SK-N-SH treated with all-trans-retinoic acid at 6 μM for 48 hours (cell line): ENCODE measurements around the gene PELI3.

Experiments
- ATAC-seq: fragments of 200-7000 bp; cut with Tn5 transposase; 3 replicates; pipeline ENCODE4 v1.9.1; 2020; ENCODE audit warnings: mild to moderate bottlenecking, moderate library complexity
- ARNTL ChIP-seq: fragments of 450-650 bp; formaldehyde crosslinking; IDR thresholded peaks from 2 replicates; pipeline ENCODE4 v1.5.0; 2020; ENCODE audit warnings: low read depth, mild to moderate bottlenecking, moderate library complexity, borderline replicate concordance
- CSDC2 ChIP-seq: fragments of 250-450 bp; sonication (Bioruptor Pico); IDR thresholded peaks from 2 replicates; pipeline ENCODE4 v1.5.0; 2020; ENCODE audit warnings: mild to moderate bottlenecking, moderate library complexity
- ESRRG ChIP-seq: fragments of 250-450 bp; sonication (Bioruptor Pico); IDR thresholded peaks from 2 replicates; pipeline ENCODE4 v1.6.1; 2021; ENCODE audit warnings: mild to moderate bottlenecking
- GLIS3 ChIP-seq: fragments of 250-450 bp; sonication (Bioruptor Pico); IDR thresholded peaks from 2 replicates; pipeline ENCODE4 v1.5.0; 2020; ENCODE audit warnings: mild to moderate bottlenecking, moderate library complexity
- ISL1 ChIP-seq: fragments of 250-450 bp; sonication (Bioruptor Pico); IDR thresholded peaks from 2 replicates; pipeline ENCODE4 v2.1.2; 2022; ENCODE audit warnings: mild to moderate bottlenecking, moderate library complexity
- OSR1 ChIP-seq: fragments of 250-450 bp; sonication (Bioruptor Pico); IDR thresholded peaks from 2 replicates; pipeline ENCODE4 v1.8.0; 2022; ENCODE audit warnings: moderate library complexity, mild to moderate bottlenecking, inconsistent platforms
- PATZ1 ChIP-seq: fragments of 250-450 bp; sonication (Bioruptor Pico); IDR thresholded peaks from 2 replicates; pipeline ENCODE4 v1.8.0; 2020; ENCODE audit warnings: mild to moderate bottlenecking, moderate library complexity, borderline replicate concordance
- PPARA ChIP-seq: fragments of 250-450 bp; sonication (Bioruptor Pico); IDR thresholded peaks from 2 replicates; pipeline ENCODE4 v1.5.0; 2020; ENCODE audit warnings: mild to moderate bottlenecking, borderline replicate concordance
- RARB ChIP-seq: fragments of 250-450 bp; sonication (Bioruptor Pico); IDR thresholded peaks from 2 replicates; pipeline ENCODE4 v1.8.0; 2021; ENCODE audit warnings: mild to moderate bottlenecking, moderate library complexity
- SNAI2 ChIP-seq: fragments of 250-450 bp; sonication (Bioruptor Pico); IDR thresholded peaks from 2 replicates; pipeline ENCODE4 v1.5.0; 2020; ENCODE audit warnings: mild to moderate bottlenecking, moderate library complexity
- TCF4 ChIP-seq: fragments of 250-450 bp; sonication (Bioruptor Pico); IDR thresholded peaks from 2 replicates; pipeline ENCODE4 v1.8.0; 2021; ENCODE audit warnings: mild to moderate bottlenecking, moderate library complexity, borderline replicate concordance
- TOX ChIP-seq: fragments of 250-450 bp; sonication (Bioruptor Pico); IDR thresholded peaks from 2 replicates; pipeline ENCODE4 v1.8.0; 2021; ENCODE audit warnings: mild to moderate bottlenecking, moderate library complexity, borderline replicate concordance
- TSHZ2 ChIP-seq: fragments of 250-450 bp; sonication (Bioruptor Pico); IDR thresholded peaks from 2 replicates; pipeline ENCODE4 v1.5.0; 2020; ENCODE audit warnings: mild to moderate bottlenecking, moderate library complexity
- ZC3H10 ChIP-seq: fragments of 250-450 bp; sonication (Bioruptor Pico); IDR thresholded peaks from 2 replicates; pipeline ENCODE4 v1.5.1; 2021; ENCODE audit warnings: mild to moderate bottlenecking, moderate library complexity
- ZFP3 ChIP-seq: fragments of 250-450 bp; sonication (Bioruptor Pico); IDR thresholded peaks from 2 replicates; pipeline ENCODE4 v1.5.0; 2020; ENCODE audit warnings: mild to moderate bottlenecking, moderate library complexity
- ZFP30 ChIP-seq: fragments of 450-650 bp; formaldehyde crosslinking; IDR thresholded peaks from 2 replicates; pipeline ENCODE4 v1.5.0; 2022; ENCODE audit warnings: mild to moderate bottlenecking, moderate library complexity
- ZNF565 ChIP-seq: fragments of 450-650 bp; formaldehyde crosslinking; conservative IDR thresholded peaks from 2 replicates; pipeline ENCODE4 v1.5.0; 2020; ENCODE audit warnings: low read depth, mild to moderate bottlenecking, moderate library complexity
- ZNF70 ChIP-seq: fragments of 450-650 bp; formaldehyde crosslinking; IDR thresholded peaks from 2 replicates; pipeline ENCODE4 v1.5.0; 2020; ENCODE audit warnings: mild to moderate bottlenecking, moderate library complexity
- ZNF8 ChIP-seq: fragments of 450-650 bp; formaldehyde crosslinking; IDR thresholded peaks from 2 replicates; pipeline ENCODE4 v1.5.0; 2020; ENCODE audit warnings: mild to moderate bottlenecking, moderate library complexity
- TF ChIP-seq, protein P1 (sequence below): fragments of 250-450 bp; sonication (Bioruptor Pico); IDR thresholded peaks from 2 replicates; pipeline ENCODE4 v1.5.1; 2021; ENCODE audit warnings: mild to moderate bottlenecking, moderate library complexity
- TF ChIP-seq, protein P2 (sequence below): fragments of 250-450 bp; sonication (Bioruptor Pico); IDR thresholded peaks from 2 replicates; pipeline ENCODE4 v1.5.1; 2020; ENCODE audit warnings: low read depth, mild to moderate bottlenecking, moderate library complexity
- TF ChIP-seq, protein P3 (sequence below): fragments of 250-450 bp; sonication (Bioruptor Pico); IDR thresholded peaks from 2 replicates; pipeline ENCODE4 v1.8.0; 2021; ENCODE audit warnings: low read depth, mild to moderate bottlenecking, moderate library complexity, borderline replicate concordance

The PELI3 gene

GRCh38 chr11:66472054-66472453, 5.3 kb downstream of the PELI3 start:
- no peak for ATAC-seq
- no peak for TF ChIP-seq ESRRG (CRISPR knock-in tag)
- no peak for TF ChIP-seq ISL1
- no peak for TF ChIP-seq ZNF70 (CRISPR knock-in tag)
- TF ChIP-seq TOX, result no peak
- TF ChIP-seq ZFP3, result no peak
- no peak for TF ChIP-seq TSHZ2 (CRISPR knock-in tag)
- TF ChIP-seq GLIS3 (CRISPR knock-in tag), result no peak
- TF ChIP-seq PPARA (CRISPR knock-in tag), result no peak
- TF ChIP-seq TCF4 (CRISPR knock-in tag), result no peak
- TF ChIP-seq OSR1 (CRISPR knock-in tag), result no peak
- TF ChIP-seq, all 23 proteins: peak for 0

DNA sequence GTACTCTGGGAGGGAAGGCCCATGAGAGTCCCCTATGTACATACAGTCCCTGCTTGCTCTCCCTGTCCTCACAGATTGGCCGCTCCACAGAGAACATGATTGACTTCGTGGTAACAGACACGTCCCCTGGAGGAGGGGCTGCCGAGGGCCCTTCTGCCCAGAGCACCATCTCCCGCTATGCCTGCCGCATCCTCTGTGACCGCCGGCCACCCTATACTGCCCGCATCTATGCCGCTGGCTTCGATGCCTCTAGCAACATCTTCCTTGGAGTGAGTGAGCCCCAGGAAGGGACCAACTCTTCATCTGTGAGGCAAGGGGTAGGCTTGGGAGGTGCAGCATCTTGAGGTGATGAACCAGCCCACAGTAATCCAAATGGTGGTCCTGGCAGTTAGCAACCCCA, 6.5 kb downstream of the PELI3 start:
- ATAC-seq, result no peak
- TF ChIP-seq, protein P1, sequence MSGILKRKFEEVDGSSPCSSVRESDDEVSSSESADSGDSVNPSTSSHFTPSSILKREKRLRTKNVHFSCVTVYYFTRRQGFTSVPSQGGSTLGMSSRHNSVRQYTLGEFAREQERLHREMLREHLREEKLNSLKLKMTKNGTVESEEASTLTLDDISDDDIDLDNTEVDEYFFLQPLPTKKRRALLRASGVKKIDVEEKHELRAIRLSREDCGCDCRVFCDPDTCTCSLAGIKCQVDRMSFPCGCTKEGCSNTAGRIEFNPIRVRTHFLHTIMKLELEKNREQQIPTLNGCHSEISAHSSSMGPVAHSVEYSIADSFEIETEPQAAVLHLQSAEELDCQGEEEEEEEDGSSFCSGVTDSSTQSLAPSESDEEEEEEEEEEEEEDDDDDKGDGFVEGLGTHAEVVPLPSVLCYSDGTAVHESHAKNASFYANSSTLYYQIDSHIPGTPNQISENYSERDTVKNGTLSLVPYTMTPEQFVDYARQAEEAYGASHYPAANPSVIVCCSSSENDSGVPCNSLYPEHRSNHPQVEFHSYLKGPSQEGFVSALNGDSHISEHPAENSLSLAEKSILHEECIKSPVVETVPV (CRISPR knock-in tag), result no peak
- TF ChIP-seq SNAI2 (CRISPR knock-in tag), result no peak
- no peak for TF ChIP-seq ESRRG (CRISPR knock-in tag)
- no peak for TF ChIP-seq GLIS3 (CRISPR knock-in tag)
- TF ChIP-seq CSDC2 (CRISPR knock-in tag), result no peak
- TF ChIP-seq, protein P2, sequence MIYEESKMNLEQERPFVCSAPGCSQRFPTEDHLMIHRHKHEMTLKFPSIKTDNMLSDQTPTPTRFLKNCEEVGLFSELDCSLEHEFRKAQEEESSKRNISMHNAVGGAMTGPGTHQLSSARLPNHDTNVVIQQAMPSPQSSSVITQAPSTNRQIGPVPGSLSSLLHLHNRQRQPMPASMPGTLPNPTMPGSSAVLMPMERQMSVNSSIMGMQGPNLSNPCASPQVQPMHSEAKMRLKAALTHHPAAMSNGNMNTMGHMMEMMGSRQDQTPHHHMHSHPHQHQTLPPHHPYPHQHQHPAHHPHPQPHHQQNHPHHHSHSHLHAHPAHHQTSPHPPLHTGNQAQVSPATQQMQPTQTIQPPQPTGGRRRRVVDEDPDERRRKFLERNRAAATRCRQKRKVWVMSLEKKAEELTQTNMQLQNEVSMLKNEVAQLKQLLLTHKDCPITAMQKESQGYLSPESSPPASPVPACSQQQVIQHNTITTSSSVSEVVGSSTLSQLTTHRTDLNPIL (CRISPR knock-in tag), result no peak
- TF ChIP-seq, all 23 proteins: peak for 0

DNA sequence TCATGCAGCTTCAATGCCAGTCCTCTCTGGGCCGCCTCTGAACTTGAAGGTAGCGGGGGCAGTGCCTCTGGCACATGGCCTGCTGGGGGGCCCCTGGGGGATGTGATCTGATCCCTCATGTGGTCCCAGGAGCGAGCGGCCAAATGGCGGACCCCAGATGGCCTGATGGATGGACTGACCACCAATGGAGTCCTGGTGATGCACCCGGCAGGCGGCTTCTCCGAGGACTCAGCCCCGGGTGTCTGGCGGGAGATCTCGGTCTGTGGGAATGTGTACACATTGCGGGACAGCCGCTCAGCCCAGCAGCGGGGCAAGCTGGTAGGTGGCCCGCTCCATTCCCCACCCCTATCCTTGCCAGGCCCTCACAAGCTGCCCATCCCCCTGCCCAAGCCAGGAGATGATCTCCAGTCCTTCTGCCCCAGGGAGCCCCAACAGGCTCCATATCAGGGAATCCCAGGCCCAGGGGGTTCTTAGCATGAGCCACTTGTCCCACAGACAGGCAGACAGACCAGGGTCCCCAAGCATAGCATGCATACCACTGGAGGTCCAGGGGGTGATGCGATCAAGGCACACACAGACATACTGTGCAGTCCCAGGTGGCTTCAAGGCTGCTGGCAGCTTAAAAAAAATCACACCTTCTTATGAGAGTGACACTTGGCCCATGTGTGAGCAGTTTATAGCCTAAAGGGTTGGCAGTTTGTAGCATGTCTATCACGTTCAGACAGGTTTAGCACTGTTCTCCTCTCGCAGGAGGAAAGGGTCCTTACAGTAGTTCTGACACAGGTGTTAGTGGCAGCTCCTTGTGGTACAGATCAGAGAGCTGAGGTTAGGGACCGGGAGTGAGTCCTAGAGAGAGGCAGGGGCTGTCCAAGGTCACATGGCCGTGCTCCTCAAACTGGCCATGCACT, 7.2 kb downstream of the PELI3 start:
- no peak for ATAC-seq
- TF ChIP-seq ZNF565 (CRISPR knock-in tag) (no peak), TOX (no peak), ARNTL (CRISPR knock-in tag) (no peak), PATZ1 (no peak), ZNF8 (CRISPR knock-in tag) (no peak), CSDC2 (CRISPR knock-in tag) (no peak), ZFP30 (no peak), RARB (CRISPR knock-in tag) (no peak), OSR1 (CRISPR knock-in tag) (no peak), GLIS3 (CRISPR knock-in tag) (no peak), ESRRG (CRISPR knock-in tag) (no peak), ZNF70 (CRISPR knock-in tag) (no peak), ISL1 (no peak), ZC3H10 (no peak)
- TF ChIP-seq, protein P3, sequence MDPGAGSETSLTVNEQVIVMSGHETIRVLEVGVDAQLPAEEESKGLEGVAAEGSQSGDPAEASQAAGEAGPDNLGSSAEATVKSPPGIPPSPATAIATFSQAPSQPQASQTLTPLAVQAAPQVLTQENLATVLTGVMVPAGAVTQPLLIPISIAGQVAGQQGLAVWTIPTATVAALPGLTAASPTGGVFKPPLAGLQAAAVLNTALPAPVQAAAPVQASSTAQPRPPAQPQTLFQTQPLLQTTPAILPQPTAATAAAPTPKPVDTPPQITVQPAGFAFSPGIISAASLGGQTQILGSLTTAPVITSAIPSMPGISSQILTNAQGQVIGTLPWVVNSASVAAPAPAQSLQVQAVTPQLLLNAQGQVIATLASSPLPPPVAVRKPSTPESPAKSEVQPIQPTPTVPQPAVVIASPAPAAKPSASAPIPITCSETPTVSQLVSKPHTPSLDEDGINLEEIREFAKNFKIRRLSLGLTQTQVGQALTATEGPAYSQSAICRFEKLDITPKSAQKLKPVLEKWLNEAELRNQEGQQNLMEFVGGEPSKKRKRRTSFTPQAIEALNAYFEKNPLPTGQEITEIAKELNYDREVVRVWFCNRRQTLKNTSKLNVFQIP (CRISPR knock-in tag), result no peak
- TF ChIP-seq, protein P1 (CRISPR knock-in tag), result no peak
- TF ChIP-seq, protein P2 (CRISPR knock-in tag), result no peak
